GM18868 (cell line): ENCODE data around the gene MAP2.

Source experiments
- ATAC-seq: cut with Tn5 transposase; IDR thresholded peaks from one replicate; pipeline ENCODE4 v1.9.1; 2021; ENCODE audit warnings: mild to moderate bottlenecking, moderate library complexity; ENCODE audit not compliant: unreplicated experiment

The MAP2 gene

DNA sequence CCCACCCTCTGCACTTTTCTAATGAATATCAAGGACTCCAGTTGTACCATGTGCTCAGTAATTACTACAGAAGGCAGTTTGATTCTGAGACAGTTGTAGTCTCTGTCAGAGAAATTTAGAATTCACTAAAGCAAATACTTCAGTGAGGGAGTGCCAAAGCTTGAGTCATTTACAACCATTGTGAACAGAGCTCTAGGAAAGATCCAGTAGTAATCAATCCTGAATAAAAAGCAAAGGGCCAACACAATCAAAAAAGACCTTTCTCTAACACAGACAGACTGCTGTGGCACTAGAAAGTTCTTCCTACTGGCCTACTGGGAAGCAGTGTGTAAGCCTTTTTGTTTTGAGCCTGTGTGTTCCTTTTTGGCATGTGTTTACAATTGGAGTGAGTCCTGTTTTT lies 212.2 kb downstream of the MAP2 start:
- ATAC-seq = no peak

DNA sequence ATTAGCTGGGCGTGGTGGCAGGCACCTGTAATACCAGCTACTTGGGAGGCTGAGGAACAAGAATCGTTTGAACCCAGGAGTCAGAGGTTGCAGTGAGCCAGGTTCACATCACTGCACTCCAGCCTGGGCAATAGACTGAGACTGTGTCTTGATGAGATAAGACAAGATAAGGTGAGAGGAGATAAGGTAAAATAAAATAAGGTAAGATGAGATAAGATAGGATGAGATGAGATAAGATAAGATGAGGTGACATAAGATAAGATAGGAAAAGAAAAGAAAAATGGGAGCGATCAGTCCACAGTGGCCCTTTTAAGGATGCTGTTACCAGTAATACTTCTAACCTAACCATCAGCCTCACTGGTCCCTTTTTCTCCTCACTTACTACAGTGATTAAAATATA lies 213.4 kb downstream of the MAP2 start:
- no peak for ATAC-seq

DNA sequence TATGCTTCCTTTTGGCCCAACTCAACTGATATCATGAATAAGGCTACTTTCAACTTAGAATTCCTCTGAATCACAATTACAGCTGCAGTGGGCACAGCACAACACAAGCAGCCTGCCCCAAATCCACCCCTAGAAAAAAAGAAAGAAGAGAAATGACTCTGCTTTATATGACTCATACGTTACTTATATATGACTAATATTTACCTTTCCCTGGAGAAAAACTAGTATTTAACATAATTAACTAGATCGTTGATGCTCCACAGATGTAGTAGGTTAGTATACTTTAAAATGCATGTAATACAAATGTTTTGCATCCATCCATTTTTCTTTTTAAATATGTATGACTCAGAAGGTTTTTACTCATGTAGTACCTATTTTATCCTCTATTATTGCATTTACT lies 214.5 kb downstream of the MAP2 start:
- ATAC-seq = peak; percentile 52

- ATAC-seq = no peak
These were observed 216.5 kb downstream of the MAP2 start for GRCh38 chr2:209640358-209640757.

GRCh38 chr2:209642146-209642820 lies 218.4 kb downstream of the MAP2 start:
- no peak for ATAC-seq

GRCh38 chr2:209644842-209645241 lies 221.0 kb downstream of the MAP2 start:
- ATAC-seq = no peak

DNA sequence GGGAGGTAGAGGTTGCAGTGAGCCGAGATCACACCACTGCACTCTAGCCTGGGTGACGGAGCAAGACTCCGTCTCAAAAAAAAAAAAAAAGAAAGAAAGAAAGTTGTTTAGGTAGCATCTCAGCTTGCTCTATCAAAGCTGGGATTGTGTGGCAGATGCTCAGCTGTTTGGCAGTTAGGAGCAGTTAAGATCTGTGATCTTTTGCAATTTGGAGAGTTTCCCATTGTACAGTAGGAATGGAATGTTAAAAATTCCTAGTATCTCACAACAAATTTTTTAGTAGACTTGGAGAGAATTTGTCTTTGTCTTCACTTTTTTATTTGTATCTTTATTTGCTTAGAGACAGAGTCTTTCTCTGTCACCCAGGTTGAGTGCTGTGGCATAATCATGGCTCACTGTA lies 224.9 kb downstream of the MAP2 start:
- no peak for ATAC-seq

DNA sequence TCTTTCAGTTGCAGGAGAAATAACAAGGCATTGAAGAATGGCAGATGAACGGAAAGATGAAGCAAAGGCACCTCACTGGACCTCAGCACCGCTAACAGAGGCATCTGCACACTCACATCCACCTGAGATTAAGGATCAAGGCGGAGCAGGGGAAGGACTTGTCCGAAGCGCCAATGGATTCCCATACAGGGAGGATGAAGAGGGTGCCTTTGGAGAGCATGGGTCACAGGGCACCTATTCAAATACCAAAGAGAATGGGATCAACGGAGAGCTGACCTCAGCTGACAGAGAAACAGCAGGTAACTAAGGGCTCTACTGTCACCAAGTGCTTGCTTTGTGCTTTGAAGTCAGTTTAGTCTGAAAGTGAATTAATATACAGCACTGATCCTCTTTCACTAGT lies 229.3 kb downstream of the MAP2 start:
- ATAC-seq = no peak

- no peak for ATAC-seq
These were observed 237.5 kb downstream of the MAP2 start for GRCh38 chr2:209661286-209661894.

DNA sequence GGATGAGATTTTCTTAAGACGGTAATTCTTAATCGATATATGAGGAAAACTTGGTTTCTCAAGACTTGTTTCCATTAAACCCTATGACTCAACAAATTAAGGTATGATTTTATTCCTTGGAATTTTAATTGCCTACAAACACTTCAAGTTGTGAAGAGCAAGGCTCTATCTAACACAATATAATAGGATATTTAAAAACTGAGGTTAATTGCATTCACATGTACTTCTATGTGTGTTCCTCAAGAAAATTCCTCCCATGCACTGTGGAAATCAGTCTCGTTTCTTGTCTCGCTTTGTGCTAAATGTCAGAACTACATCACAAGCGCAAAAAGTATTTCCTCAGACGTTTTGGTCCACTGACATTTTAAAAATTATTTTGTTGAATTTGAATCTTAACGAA lies 238.2 kb downstream of the MAP2 start:
- no peak for ATAC-seq

DNA sequence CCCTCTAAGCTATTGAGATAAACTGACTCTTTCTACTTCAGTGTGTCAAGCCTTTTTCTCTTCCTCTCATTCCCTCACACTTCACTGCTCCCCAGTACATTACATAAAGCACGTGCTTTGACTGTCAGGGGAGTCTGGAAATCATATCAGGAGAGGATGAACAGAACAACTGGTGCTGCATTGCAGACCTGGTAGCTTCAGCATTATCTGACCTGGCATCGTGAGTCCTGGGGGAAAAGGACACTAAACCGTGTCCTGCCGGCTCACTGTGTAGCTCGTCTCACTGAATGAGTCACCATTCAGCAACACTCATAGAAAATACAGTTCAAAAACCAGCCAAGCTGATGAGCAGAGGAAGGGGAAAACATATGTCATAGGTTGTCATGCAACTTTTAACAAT lies 239.3 kb downstream of the MAP2 start:
- ATAC-seq = peak; percentile 84

GRCh38 chr2:209663656-209664055 lies 239.8 kb downstream of the MAP2 start:
- ATAC-seq = no peak

DNA sequence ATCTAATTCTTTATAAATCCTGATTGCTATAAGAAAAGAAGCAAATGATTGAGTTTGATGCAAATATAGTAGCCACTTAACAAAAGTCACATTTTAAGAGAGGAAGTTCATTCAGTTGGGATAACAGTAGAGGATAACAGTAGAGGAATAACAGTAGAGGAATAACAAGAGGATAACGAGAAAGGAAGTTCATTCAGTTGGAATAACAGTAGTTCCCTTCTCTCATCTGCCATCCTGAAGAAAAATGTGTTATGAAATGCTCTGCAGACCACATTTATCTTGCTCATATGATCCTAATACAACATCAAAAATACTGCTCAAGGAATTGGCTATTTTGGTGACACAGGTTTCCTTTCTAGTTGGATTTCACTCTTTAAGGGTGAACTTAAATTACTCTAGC lies 242.4 kb downstream of the MAP2 start:
- ATAC-seq = no peak

GRCh38 chr2:209671020-209671680 lies 247.3 kb downstream of the MAP2 start:
- ATAC-seq = no peak

DNA sequence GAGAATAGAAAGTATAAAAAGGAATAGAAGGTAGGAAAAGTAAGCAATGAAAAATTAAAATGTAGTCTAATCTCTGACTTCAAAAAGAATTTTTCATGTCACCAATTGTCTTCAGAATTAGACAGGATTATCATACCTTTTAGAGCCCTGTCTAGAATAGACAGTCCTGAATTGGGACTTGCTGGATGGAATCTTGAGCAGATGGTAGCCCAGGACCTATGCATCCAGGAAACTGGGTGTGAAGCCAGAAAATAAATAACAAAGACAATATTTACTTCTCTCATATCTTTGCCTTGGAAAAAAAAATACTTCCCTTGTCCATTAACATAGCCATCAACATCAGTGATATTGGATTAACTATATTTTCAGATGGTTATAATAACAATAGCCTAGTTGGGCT lies 250.0 kb downstream of the MAP2 start:
- ATAC-seq = no peak

DNA sequence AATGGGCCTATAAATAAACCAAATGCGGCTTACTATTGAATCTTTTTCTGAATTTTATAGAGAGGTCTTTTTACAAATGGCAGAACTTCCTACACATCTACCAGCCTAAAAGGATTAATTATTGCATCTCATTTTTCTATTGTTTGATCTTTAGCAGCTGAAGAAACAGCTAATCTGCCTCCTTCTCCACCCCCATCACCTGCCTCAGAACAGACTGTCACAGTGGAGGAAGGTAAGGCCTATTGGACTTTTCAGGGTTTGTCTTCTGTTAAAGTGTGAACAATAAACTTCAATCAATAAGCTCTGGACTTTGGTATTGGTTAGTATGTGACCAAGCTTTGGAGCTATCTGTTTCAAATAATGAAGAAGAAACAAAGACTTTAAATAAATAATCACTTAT lies 256.7 kb downstream of the MAP2 start:
- ATAC-seq = no peak

DNA sequence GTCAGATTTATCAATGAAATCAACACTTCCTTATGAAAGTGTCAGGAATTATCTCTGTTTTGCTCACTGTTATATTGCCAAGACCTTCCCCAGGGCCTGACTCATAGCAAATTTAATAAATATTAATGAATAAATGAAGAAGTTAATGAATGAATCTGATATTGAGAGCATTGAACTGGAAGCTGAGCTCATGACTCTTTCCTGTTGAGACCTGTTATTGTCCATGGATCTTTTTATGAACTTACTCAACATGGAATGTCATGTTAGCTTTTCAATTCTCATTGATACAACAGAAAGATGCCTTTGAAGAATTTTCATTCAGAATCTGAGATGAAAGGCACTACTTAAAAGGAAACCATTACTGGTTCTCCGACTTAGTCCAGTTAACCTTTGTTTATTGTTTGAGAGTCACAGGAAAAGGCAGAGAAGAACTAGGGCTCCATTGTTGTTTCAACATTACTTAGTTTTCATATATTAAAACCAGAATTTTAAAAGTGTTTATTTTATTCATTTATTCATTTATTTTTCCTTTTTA lies 257.4 kb downstream of the MAP2 start:
- ATAC-seq = no peak

DNA sequence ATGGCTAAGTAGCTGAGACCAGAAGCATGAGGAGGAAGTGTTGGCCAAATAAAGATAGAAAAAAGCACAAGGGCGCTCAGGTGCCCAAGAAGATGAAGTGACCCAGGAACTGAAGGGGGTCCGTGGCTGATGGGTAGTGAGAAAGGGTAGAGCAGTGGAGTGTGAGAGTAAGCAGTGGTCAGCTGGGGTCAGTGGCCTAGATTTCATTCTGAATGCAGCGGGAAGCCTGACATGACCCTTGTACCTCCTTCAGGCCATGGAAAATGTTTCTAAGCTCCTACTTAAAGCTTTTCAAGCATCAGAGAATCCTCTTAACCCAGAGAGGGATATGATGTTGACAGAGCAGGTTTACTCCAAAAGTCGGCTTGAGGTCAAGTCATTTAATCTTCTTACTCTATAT lies 258.8 kb downstream of the MAP2 start:
- no peak for ATAC-seq

- ATAC-seq = no peak
These were observed 261.5 kb downstream of the MAP2 start for GRCh38 chr2:209685340-209685739.

DNA sequence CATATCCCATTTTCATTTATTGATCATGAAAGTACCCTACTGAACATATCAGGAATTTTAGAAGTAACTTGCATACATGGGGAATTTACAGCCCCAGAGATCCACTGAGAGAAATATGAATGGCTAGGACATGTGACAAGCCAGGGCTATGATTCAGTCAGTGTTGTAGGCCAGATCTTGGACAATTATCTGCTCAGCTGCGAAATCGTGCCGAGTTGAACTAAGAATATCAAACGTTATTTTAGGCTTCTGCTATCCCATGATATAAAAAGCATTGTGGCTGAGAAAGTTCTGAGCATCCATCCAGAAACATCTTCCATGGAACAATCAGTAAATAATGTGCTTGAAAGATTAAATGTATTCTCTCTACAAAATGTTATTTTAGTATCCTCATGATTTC lies 262.1 kb downstream of the MAP2 start:
- no peak for ATAC-seq

DNA sequence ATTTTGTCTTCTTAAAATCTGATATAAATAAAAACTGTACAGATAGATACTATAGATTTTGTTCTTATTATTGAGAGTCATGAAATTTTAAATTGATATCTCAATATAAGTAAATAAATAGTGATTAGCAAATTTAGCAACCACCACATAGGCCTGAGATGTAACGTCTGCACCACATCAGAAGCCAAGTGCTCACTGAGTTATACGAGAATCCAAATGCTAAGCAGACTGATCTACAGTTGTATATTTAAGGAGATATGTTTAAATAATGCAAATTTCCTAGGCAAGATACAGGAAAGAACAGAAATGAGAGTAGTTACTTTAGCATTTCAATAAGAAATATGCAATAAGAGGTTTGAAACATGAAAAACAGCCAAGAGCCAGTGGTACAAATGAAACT lies 262.6 kb downstream of the MAP2 start:
- no peak for ATAC-seq

- ATAC-seq = no peak
These were observed 263.6 kb downstream of the MAP2 start for GRCh38 chr2:209687323-209687969.
